Muscle of arm (tissue), 12 donors: ENCODE results near the gene RET. TPM values are rescaled to one million over a fixed set of nuclear protein-coding genes. Genes with fewer than 3 reads are reported as not detected.
A peak's percentile ranks its signal among the peaks of the same experiment; 100 is the strongest.
"Not testable (repeated sequence)": the region's sequence is repeated elsewhere in the genome, so short reads cannot be mapped to it uniquely, and the experiment has no call there.

ENCODE experiments used
- DNase-seq: peaks from one replicate; pipeline ENCODE4 v3.0.0-alpha.2; 2013
- polyA plus RNA-seq, 12 donors: library from polyadenylated mRNA; unstranded; fragments of 120-200 nt; gene quantifications; one replicate each; pipeline ENCODE4 v1.2.1, GENCODE V29; 2013; ENCODE audit not compliant: insufficient read length in 12 of 12

RET gene
- polyA plus RNA-seq, 12 donors = 0.52 to 17.0 (median 3.2) TPM; not detected in 1

GRCh38 chr10:43134126-43134905, 57.4 kb downstream of the RET start:
- no peak for DNase-seq

DNA sequence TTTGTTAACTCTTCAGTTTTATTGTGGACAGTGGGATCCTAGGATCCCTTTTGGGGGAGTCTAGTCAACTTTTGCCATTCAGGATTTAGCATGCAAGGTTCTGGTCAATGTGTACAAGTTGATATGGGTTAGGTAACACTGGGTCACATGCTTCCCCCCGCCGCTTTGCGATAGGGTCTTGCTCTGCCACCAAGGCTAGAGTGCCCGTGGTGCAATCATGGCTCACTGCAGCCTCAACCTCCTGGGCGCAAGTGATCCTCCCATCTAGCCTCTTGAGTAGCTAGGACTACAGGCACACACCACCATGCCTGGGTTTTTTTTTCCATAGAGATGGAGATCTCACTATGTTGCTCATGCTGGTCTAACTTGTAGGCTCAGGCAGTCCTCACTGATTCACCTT, 58.2 kb downstream of the RET start:
- no peak for DNase-seq

- DNase-seq = no peak
These were observed 58.8 kb downstream of the RET start for GRCh38 chr10:43135656-43136055.

DNA sequence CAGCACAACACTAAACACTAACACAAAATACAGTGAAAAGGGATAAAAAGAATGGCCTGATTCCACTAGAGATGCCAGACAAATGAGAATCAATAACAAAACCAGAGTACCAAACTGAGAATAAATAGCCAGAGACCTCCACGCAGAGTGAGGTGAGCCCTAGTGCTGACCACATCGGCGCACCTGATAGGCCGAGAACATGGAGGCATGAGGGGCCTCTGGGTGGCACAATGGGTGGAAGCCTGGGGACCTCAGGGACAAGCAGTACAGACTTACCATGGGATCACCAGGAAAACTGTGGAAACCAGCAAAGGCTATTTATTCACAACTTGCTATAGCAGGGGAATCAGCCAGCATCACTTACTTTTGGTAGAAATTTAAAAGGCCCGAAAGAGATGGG, 59.6 kb downstream of the RET start:
- DNase-seq = no peak

DNA sequence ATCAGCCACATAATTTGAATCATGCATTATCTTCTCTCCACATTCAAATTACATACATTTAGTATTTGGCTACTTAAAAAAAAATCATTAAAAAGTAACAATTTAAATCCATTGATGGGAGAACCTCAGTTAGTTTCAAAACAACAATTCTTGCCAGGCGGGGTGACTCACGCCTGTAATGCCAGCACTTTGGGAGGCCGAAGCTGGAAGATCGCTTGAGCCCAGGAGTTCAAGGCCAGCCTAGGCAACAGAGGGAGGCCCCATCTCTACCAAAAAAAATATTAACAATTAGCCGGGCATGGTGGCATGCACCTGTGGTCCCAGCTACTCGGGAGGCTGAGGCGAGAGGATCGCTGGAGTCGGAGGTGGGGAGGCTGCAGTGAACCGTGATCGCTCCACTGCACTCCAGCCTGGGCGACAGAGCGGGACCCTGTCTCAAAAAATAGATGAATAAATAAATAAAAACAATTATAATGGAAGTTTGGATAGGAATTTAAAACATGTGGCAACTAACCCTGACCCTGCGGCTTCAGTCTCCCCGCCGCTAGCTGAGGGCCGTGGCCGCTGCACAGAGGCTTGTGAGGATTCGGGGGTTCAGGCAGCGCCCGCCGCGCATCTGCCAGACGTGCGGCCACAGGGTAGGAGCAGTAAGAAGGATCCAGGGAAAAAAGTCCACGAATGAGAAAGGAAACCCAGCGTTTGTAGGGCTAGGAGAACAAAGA, 60.3 kb downstream of the RET start:
- no peak for DNase-seq

GRCh38 chr10:43137717-43138020, 60.8 kb downstream of the RET start:
- DNase-seq = peak; percentile 79

- peak; percentile 90 for DNase-seq
These were observed 61.3 kb downstream of the RET start, which contains the start of gene CSGALNACT2 for GRCh38 chr10:43138021-43138756. Gene CSGALNACT2, plus strand, starts transcription at chr10:43138445. Its CDS starts 16,705 bp downstream, at chr10:43155150.

GRCh38 chr10:43138757-43139241, 61.9 kb downstream of the RET start:
- no peak for DNase-seq

DNA sequence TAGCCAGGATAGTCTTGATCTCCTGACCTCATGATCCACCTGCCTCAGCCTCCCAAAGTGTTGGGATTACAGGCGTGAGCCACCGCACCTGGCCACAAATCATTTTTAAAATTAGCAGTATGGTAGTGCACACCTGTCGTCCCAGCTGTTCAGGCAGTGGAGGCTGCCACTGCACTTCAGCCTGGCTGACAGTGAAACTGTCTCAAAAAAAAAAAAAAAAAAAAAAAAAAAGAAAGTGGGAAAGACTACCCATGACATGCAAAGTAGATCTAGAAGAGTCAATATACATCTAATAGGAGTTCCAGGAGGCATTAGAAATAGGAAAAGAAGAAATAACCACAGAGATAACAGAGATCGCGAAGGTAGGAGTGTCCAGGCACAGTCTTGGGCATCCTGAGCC, 64.6 kb downstream of the RET start:
- no peak for DNase-seq

- DNase-seq = no peak
These were observed 68.4 kb downstream of the RET start for GRCh38 chr10:43145311-43145710.

GRCh38 chr10:43145936-43146335, 69.1 kb downstream of the RET start:
- not testable (repeated sequence) for DNase-seq

GRCh38 chr10:43151371-43151770, 74.5 kb downstream of the RET start:
- DNase-seq = no peak

DNA sequence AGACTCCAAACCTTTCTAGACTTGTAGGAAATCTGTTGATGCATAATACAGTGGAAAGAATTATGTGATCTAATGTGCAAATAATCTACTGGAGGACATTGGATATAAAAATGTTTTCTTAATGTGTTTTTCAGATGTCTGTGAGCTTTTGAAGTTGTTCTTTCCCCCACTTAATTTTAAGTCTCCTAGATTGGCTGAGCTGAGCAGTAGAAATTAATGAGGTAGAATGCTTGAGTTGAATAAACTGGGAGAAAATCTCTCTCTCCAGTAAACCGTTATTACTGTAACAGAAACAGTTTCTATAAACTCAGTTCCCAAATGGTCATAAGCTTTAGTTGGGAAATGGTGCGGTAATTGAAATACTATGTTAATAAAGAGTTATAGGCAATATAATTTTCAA, 77.0 kb downstream of the RET start:
- DNase-seq = no peak

DNA sequence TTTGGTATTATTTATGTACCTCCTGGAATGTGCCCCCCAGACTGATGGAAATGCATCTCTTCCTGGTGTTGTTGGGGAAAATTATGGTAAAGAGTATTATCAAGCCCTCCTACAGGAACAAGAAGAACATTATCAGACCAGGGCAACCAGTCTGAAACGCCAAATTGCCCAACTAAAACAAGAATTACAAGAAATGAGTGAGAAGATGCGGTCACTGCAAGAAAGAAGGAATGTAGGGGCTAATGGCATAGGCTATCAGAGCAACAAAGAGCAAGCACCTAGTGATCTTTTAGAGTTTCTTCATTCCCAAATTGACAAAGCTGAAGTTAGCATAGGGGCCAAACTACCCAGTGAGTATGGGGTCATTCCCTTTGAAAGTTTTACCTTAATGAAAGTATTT, 78.4 kb downstream of the RET start:
- no peak for DNase-seq

DNA sequence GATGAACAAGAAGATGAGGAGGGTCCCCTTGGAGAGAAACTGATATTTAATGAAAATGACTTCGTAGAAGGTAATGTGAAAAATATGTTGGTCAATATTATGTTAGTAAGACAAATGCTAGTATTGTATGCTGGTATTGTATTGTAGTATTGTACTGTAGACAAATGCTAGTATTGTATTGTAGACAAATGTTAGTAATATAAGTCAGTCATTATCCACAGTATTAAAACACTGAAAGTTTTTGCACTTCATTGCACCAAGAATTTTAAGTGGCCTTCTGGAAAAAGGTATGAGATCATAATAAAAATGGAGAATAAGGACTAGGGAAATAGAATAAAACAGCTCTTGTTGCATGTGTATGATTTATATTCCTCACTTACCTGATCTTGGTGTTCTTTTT, 78.9 kb downstream of the RET start:
- no peak for DNase-seq

- DNase-seq = no peak
These were observed 79.9 kb downstream of the RET start for GRCh38 chr10:43156590-43157341.

DNA sequence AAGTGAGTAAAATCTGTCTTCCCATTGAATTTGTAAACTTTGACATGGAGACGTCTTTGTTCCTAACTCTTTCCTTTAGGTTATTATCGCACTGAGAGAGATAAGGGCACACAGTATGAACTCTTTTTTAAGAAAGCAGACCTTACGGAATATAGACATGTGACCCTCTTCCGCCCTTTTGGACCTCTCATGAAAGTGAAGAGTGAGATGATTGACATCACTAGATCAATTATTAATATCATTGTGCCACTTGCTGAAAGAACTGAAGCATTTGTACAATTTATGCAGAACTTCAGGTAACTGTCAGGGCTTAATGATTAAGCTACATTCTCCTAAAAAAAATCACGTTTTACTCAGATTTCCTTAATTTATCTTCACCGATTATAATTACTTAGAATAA, 81.8 kb downstream of the RET start:
- DNase-seq = no peak

- DNase-seq = no peak
These were observed 83.4 kb downstream of the RET start for GRCh38 chr10:43160046-43160920.

DNA sequence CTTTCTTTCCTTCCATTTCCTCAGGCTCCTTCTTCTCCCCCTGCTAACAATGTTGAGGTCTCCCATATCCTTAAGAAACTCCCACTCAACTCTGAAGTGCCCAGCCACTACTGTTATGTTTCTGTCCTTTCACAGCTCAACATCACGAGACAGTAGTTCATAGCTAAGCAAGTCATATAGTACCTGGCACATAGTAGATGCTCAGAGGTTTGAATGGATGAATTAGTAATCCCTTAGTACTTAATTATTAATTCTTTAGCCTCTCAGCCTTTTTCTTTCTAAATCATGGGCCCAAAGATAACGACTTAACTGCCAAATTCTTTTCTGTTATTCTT, 84.0 kb downstream of the RET start:
- DNase-seq = no peak

DNA sequence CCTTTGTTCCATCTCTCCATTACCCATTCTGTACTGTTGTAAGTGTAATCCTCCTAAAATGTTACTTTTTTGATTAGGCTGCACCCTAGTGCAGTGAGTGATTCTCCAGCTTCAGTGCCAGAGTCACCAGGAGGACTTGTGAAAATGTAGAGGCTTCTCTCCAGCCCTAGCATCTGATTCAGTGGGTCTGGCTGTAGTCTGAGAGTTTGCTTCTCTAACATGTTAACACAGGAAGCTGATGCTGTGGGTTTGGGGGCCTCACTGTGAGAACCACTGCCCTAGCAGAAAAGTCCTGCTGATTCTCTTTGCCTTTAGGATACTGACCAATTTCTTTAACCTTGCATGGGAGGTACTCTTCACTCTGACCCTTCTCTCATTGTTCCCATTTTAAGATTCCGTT, 85.7 kb downstream of the RET start:
- no peak for DNase-seq
